GM12864 (cell line): ENCODE data around the gene SLC9A4.

Experiments
- DNase-seq: peaks from one replicate; pipeline ENCODE4 v3.0.0-alpha.2; 2011; ENCODE audit warnings: low read depth
- H3K4me3 ChIP-seq: 2 replicates; pipeline ENCODE4 v1.5.1; 2011; ENCODE audit warnings: mild to moderate bottlenecking, low read depth, low read length, control low read depth
- CTCF ChIP-seq: IDR thresholded peaks from 2 replicates; pipeline ENCODE4 v1.5.1; 2011; ENCODE audit warnings: low read depth, mild to moderate bottlenecking, moderate library complexity, low read length, control low read depth, inconsistent platforms; ENCODE audit errors: missing control alignments

SLC9A4 gene

GRCh38 chr2:102451968-102452367 is 21.1 kb upstream of the SLC9A4 start:
- H3K4me3 ChIP-seq, result no peak overlapping the region
- no peak for DNase-seq
- no peak for TF ChIP-seq CTCF

- no peak for TF ChIP-seq CTCF
- no peak for DNase-seq
- no peak overlapping the region for H3K4me3 ChIP-seq
These were observed 19.5 kb upstream of the SLC9A4 start for GRCh38 chr2:102453501-102453900.

- no peak for DNase-seq
- no peak for TF ChIP-seq CTCF
- H3K4me3 ChIP-seq, result no peak overlapping the region
These were observed 17.9 kb upstream of the SLC9A4 start for GRCh38 chr2:102455061-102455670.

GRCh38 chr2:102460467-102460866 is 12.6 kb upstream of the SLC9A4 start:
- no peak overlapping the region for H3K4me3 ChIP-seq
- DNase-seq, result no peak
- TF ChIP-seq CTCF, result no peak

- no peak for DNase-seq
- no peak for TF ChIP-seq CTCF
- H3K4me3 ChIP-seq, result no peak overlapping the region
These were observed 11.8 kb upstream of the SLC9A4 start for GRCh38 chr2:102461188-102461587.

GRCh38 chr2:102463160-102463559 is 9.9 kb upstream of the SLC9A4 start:
- no peak for TF ChIP-seq CTCF
- H3K4me3 ChIP-seq, result no peak overlapping the region
- DNase-seq, result no peak

- H3K4me3 ChIP-seq, result no peak overlapping the region
- no peak for TF ChIP-seq CTCF
- DNase-seq, result no peak
These were observed 2.9 kb upstream of the SLC9A4 start for GRCh38 chr2:102470168-102470567.
